VCaP (cell line): ENCODE measurements around the gene ANKRD1.
A peak's percentile ranks its signal among the peaks of the same experiment; 100 is the strongest.

ENCODE experiments used
- H3K27ac ChIP-seq: fragments of 450-650 bp; 2 replicates; pipeline ENCODE4 v1.5.1; 2017
- CTCF ChIP-seq: fragments of 450-650 bp; conservative IDR thresholded peaks from 2 replicates; pipeline ENCODE4 v1.5.1; 2017; ENCODE audit warnings: mild to moderate bottlenecking, moderate library complexity

The ANKRD1 gene

GRCh38 chr10:90930971-90931871 lies 10.3 kb upstream of the ANKRD1 start:
- H3K27ac ChIP-seq = peak overlapping the region; percentile 50
- no peak for TF ChIP-seq CTCF

- TF ChIP-seq CTCF = no peak
- H3K27ac ChIP-seq = peak overlapping the region; percentile 50
Observed at GRCh38 chr10:90930070-90930837, 9.4 kb upstream of the ANKRD1 start.

GRCh38 chr10:90929179-90929578 lies 8.3 kb upstream of the ANKRD1 start:
- H3K27ac ChIP-seq = no peak overlapping the region; the same call in 1 of the 2 replicates
- TF ChIP-seq CTCF = no peak

GRCh38 chr10:90927293-90927692 lies 6.4 kb upstream of the ANKRD1 start:
- H3K27ac ChIP-seq = no peak overlapping the region
- TF ChIP-seq CTCF = no peak

GRCh38 chr10:90925079-90926029 lies 4.5 kb upstream of the ANKRD1 start:
- TF ChIP-seq CTCF = no peak
- H3K27ac ChIP-seq = peak overlapping the region; percentile 36; the same call in 1 of the 2 replicates

- TF ChIP-seq CTCF = no peak
- peak overlapping the region; percentile 36; the same call in 1 of the 2 replicates for H3K27ac ChIP-seq
Observed at GRCh38 chr10:90924552-90924951, 3.7 kb upstream of the ANKRD1 start.
